ENCODE measurements around the gene DEDD. TPM values are rescaled to one million over a fixed set of nuclear protein-coding genes. Genes with fewer than 3 reads are reported as not detected.

DEDD gene
- total and polyA plus RNA-seq, 10 of the 15 experiments (the other 5 are each of a cell fraction or from before 2014, with no cell fraction given): 13.6 to 33.9 (median 30.3) TPM

- TF ChIP-seq USF2 (IDR thresholded peaks at IDR 0.05; ENCODE audit: borderline replicate concordance, low read depth, low read length) (no peak), ZSCAN29 (IDR thresholded peaks at IDR 0.05) (no peak)
Measured at GRCh38 chr1:161115132-161115711, 17.2 kb downstream of the DEDD start (continued).

- Histone ChIP-seq H3K27ac (ENCODE audit: control insufficient read depth, insufficient read depth) (no peak overlapping the region), H3K4me1 (ENCODE audit: control insufficient read depth, insufficient read depth, low read length) (peaks cover 9% of the 10 kb centered on the region)
Measured at GRCh38 chr1:161114556-161114955, 17.9 kb downstream of the DEDD start.

More at GRCh38 chr1:161114556-161114955, 17.9 kb downstream of the DEDD start:
- no peak for ATAC-seq
- in situ Hi-C loops (cut with MboI): no loop called here
- SMC1A ChIA-PET (ENCODE audit: uncharacterized antibody, unreplicated experiment): interaction anchor here (1.0 to 1.7 kb wide), 4 partner anchors 13 to 32 kb away, joined by 3 to 4 read pairs (median 3); no protein-coding TSS in a partner anchor
- no peaks in the 10 kb centered on the region for H3K27me3 ChIP-seq (replicated peaks in 1 of 2; ENCODE audit: control insufficient read depth in 2 of 2, insufficient read depth in 2 of 2, low read length in 1 of 2)
- RAD21 ChIA-PET (ENCODE audit: unreplicated experiment): no interaction called here
- DNase-seq (ENCODE audit: low read depth, low spot score): no peak
- H3K4me3 ChIP-seq: 0 out of 2 replicates have a peak overlapping the region, but pooled peaks have one; percentile 25
- 96% methylated on average over 2 of the region's 2 CpGs for WGBS (ENCODE audit: insufficient coverage, insufficient replicate concordance, low lambda C conversion rate, missing lambda C conversion rate)
- no TSS peak for BruUV-seq (replicated peaks)
- H3K79me2 ChIP-seq (ENCODE audit: control insufficient read depth, insufficient read depth, low read length): peaks cover 87% of the 10 kb centered on the region
- TF ChIP-seq ZBTB33 (IDR thresholded peaks at IDR 0.05) (no peak), POLR2AphosphoS2 (IDR thresholded peaks at IDR 0.05; ENCODE audit: low read depth, low read length) (no peak), RB1 (IDR thresholded peaks at IDR 0.05; ENCODE audit: borderline replicate concordance) (no peak), E4F1 (IDR thresholded peaks at IDR 0.05; ENCODE audit: borderline replicate concordance, partially characterized antibody) (no peak), TCF7 (IDR thresholded peaks at IDR 0.05; ENCODE audit: borderline replicate concordance) (no peak)
- CTCF ChIA-PET: interaction anchor here (1.5 kb wide), 1 partner anchor 14 kb away, joined by 4 read pairs; no protein-coding TSS in a partner anchor
- no peak for FAIRE-seq
- H3K9ac ChIP-seq (ENCODE audit: control insufficient read depth, insufficient read depth, low read length): no peak overlapping the region
- H3K4me2 ChIP-seq (ENCODE audit: control insufficient read depth, insufficient read depth): peak overlapping the region; percentile 9; the same call in 1 of the 2 replicates
- peaks cover 0 to 1% of the 10 kb centered on the region in 2 experiments; a peak in 1 of 4 replicates for H3K36me3 ChIP-seq (ENCODE audit: control insufficient read depth in 2 of 2, insufficient read depth in 2 of 2, low read length in 1 of 2)
- H4K20me1 ChIP-seq (ENCODE audit: control insufficient read depth, insufficient read depth): no peaks in the 10 kb centered on the region
- no peaks in the 10 kb centered on the region for H3K9me3 ChIP-seq (replicated peaks; ENCODE audit: control insufficient read depth, insufficient read depth, low read length)
- H2AFZ ChIP-seq (ENCODE audit: control insufficient read depth, low read depth, low read length): no peak overlapping the region
- intact Hi-C loops (cut with micrococcal nuclease; ENCODE audit: unreplicated experiment): no loop called here
- POLR2A ChIA-PET: interaction anchor here (1.0 kb wide), 1 partner anchor 39 kb away, joined by 3 read pairs; the partner anchor contains the start of gene UFC1

Data from GM12878 (cell line).